HCT116 (cell line): Measurements from ENCODE around the gene GRB7. TPM values are rescaled to one million over a fixed set of nuclear protein-coding genes. Genes with fewer than 3 reads are reported as not detected.

Experiments used
- ATAC-seq: fragments of 200-7000 bp; cut with Tn5 transposase; 2 replicates; pipeline ENCODE4 v1.9.1; 2020; ENCODE audit warnings: mild to moderate bottlenecking, moderate library complexity
- BruUV-seq: library from RNA; stranded (reverse); fragments of 400-500 nt; replicated peaks from 2 replicates; lab custom pipeline; 2021; lab: Mats Ljungman, UMichigan
- CTCF ChIA-PET: fragments of 300-600 bp; sonication (Branson Sonifier 250); formaldehyde crosslinking; loops from one replicate; lab custom pipeline; 2021; ENCODE audit warnings: antibody characterized with exemption; lab: Charles Lee
- POLR2A ChIA-PET: fragments of 300-600, 350-600 bp; sonication (Branson Sonifier 250); formaldehyde crosslinking; loops from one replicate; lab custom pipeline; 2021; ENCODE audit warnings: antibody characterized with exemption; lab: Charles Lee
- RAD21 ChIA-PET, 2 experiments: fragments of 300-600 bp; sonication (Branson Sonifier 250); formaldehyde crosslinking; loops; one replicate each; lab custom pipeline; 2023; ENCODE audit warnings: low total read pairs in 2 of 2; ENCODE audit not compliant: uncharacterized antibody in 2 of 2, unreplicated experiment in 2 of 2, low non-redundant PET in 1 of 2; lab: Charles Lee
- DNase-seq: peaks from one replicate; pipeline ENCODE4 v3.0.0-alpha.2; 2010; ENCODE audit warnings: low read depth, low spot score
- H2AFZ ChIP-seq: fragments of 200-600 bp; shearing (Covaris generic), sonication (generic); 2 replicates; pipeline ENCODE4 v1.6.1; 2017; ENCODE audit warnings: low read depth, mixed run types, mixed read lengths, antibody characterized with exemption, low read length; ENCODE audit not compliant: poor library complexity, severe bottlenecking
- H3K27ac ChIP-seq: 2 replicates; pipeline ENCODE4 v1.5.1; 2012; ENCODE audit warnings: low read depth, low read length
- H3K27me3 ChIP-seq: fragments of 200-600 bp; sonication (generic); 2 replicates; pipeline ENCODE4 v1.6.1; 2016; ENCODE audit warnings: mixed run types, low read length, mixed read lengths; ENCODE audit not compliant: insufficient read depth
- H3K36me3 ChIP-seq, 2 experiments: fragments of 200-500 bp in 1 of 2; fragments of 200-600 bp in 1 of 2; sonication (Bioruptor generic) in 1 of 2; sonication (generic) in 1 of 2; 2 replicates each; pipeline versions ENCODE4 v1.5.1 to v1.6.1; 2014 to 2016; ENCODE audit warnings: low read length in 2 of 2, inconsistent platforms in 1 of 2, mixed read lengths in 1 of 2, mixed run types in 1 of 2; ENCODE audit not compliant: insufficient read depth in 2 of 2, control insufficient read depth in 1 of 2
- H3K4me1 ChIP-seq, 2 experiments: fragments of 200-600 bp in 1 of 2; sonication (generic) in 1 of 2; 2 replicates each; pipeline versions ENCODE4 v1.5.1 to v1.6.1; 2012 to 2017; ENCODE audit warnings: low read length in 2 of 2, inconsistent platforms in 1 of 2, mild to moderate bottlenecking in 1 of 2, mixed read lengths in 1 of 2, mixed run types in 1 of 2, moderate library complexity in 1 of 2; ENCODE audit not compliant: insufficient read depth in 2 of 2, control insufficient read depth in 1 of 2
- H3K4me2 ChIP-seq: fragments of 200-600 bp; sonication (generic); 2 replicates; pipeline ENCODE4 v1.6.1; 2017; ENCODE audit warnings: mixed run types, low read length, mixed read lengths
- H3K4me3 ChIP-seq, 2 experiments: fragments of 200-600 bp in 1 of 2; sonication (generic) in 1 of 2; replicated peaks in 1 of 2; 2 replicates each; pipeline ENCODE4 v1.5.1; 2011 to 2016; ENCODE audit warnings: low read length in 2 of 2, control low read depth in 1 of 2, low read depth in 1 of 2, mild to moderate bottlenecking in 1 of 2, mixed read lengths in 1 of 2, mixed run types in 1 of 2
- H3K79me2 ChIP-seq: fragments of 200-600 bp; sonication (generic); 2 replicates; pipeline ENCODE4 v1.6.1; 2017; ENCODE audit warnings: mild to moderate bottlenecking, mixed run types, low read length, moderate library complexity, mixed read lengths; ENCODE audit not compliant: insufficient read depth
- H3K9ac ChIP-seq: fragments of 200-600 bp; sonication (generic); 2 replicates; pipeline ENCODE4 v1.6.1; 2016; ENCODE audit warnings: low read length, mixed read lengths
- H3K9me2 ChIP-seq: fragments of 200-600 bp; sonication (generic), shearing (Covaris generic); 2 replicates; pipeline ENCODE4 v1.6.1; 2017; ENCODE audit warnings: mixed run types, mild to moderate bottlenecking, moderate library complexity; ENCODE audit not compliant: insufficient read depth
- H3K9me3 ChIP-seq, 2 experiments: fragments of 200-500 bp in 1 of 2; fragments of 200-600 bp in 1 of 2; sonication (Bioruptor generic) in 1 of 2; sonication (generic) in 1 of 2; 2 replicates each; pipeline ENCODE4 v1.6.1; 2014 to 2017; ENCODE audit warnings: low read length in 2 of 2, mixed read lengths in 2 of 2, inconsistent platforms in 1 of 2, low read depth in 1 of 2, mild to moderate bottlenecking in 1 of 2, mixed run types in 1 of 2, moderate library complexity in 1 of 2; ENCODE audit not compliant: control insufficient read depth in 1 of 2, insufficient read depth in 1 of 2
- H4K20me1 ChIP-seq: fragments of 200-600 bp; sonication (generic), shearing (Covaris generic); 2 replicates; pipeline ENCODE4 v1.6.1; 2017; ENCODE audit warnings: mixed run types, mild to moderate bottlenecking, moderate library complexity; ENCODE audit not compliant: insufficient read depth
- ATF3 ChIP-seq: IDR thresholded peaks from 2 replicates; pipeline ENCODE4 v1.6.1; 2012
- CBX3 ChIP-seq: IDR thresholded peaks from 2 replicates; pipeline ENCODE4 v1.6.1; 2012; ENCODE audit warnings: low read depth
- CEBPB ChIP-seq: IDR thresholded peaks from 2 replicates; pipeline ENCODE4 v1.6.1; 2012; ENCODE audit warnings: low read depth
- EZH2 ChIP-seq: fragments of 200-600 bp; sonication (generic); IDR thresholded peaks from 2 replicates; pipeline ENCODE4 v1.6.1; 2017; ENCODE audit warnings: antibody characterized with exemption, mixed run types
- EZH2phosphoT487 ChIP-seq: fragments of 200-600 bp; IDR thresholded peaks from 2 replicates; pipeline ENCODE4 v1.6.1; 2018; ENCODE audit warnings: antibody characterized with exemption, borderline replicate concordance
- RAD21 ChIP-seq: IDR thresholded peaks from 2 replicates; pipeline ENCODE4 v1.6.1; 2012; ENCODE audit warnings: low read depth, mild to moderate bottlenecking
- SIN3A ChIP-seq: IDR thresholded peaks from 2 replicates; pipeline ENCODE4 v1.6.1; 2012; ENCODE audit warnings: low read depth
- SRF ChIP-seq: IDR thresholded peaks from 2 replicates; pipeline ENCODE4 v1.6.1; 2012; ENCODE audit warnings: low read depth
- TCF7L2 ChIP-seq: IDR thresholded peaks from 2 replicates; pipeline ENCODE4 v1.7.0; 2011; ENCODE audit warnings: borderline replicate concordance, inconsistent platforms; ENCODE audit not compliant: insufficient read depth, insufficient read length; ENCODE audit errors: extremely low read depth
- intact Hi-C: fragments of 100-400 bp; cut with micrococcal nuclease; formaldehyde crosslinking; loops from 2 replicates; pipeline ENCODE4 v1.10.0; 2022
- total RNA-seq: library from RNA; stranded (reverse); gene quantifications from one replicate; pipeline ENCODE4 v1.2.1, GENCODE V29; 2021; ENCODE audit not compliant: unreplicated experiment
- TF ChIP-seq, protein P1 (sequence below): IDR thresholded peaks from 2 replicates; pipeline ENCODE4 v1.6.1; 2012; ENCODE audit warnings: low read depth
- TF ChIP-seq, protein P2 (sequence below): IDR thresholded peaks from 2 replicates; pipeline ENCODE4 v1.6.1; 2012
- TF ChIP-seq, protein P3 (sequence below), 3 experiments: fragments of 200-600 bp in 1 of 3; sonication (generic) in 1 of 3; IDR thresholded peaks in 2 of 3; conservative IDR thresholded peaks in 1 of 3; 2 replicates each; pipeline ENCODE4 v1.5.1; 2012 to 2017; ENCODE audit warnings: low read depth in 2 of 3, low read length in 2 of 3, antibody characterized with exemption in 1 of 3, borderline replicate concordance in 1 of 3, control low read depth in 1 of 3, mild to moderate bottlenecking in 1 of 3, mixed read lengths in 1 of 3, mixed run types in 1 of 3, moderate library complexity in 1 of 3; ENCODE audit not compliant: insufficient read depth in 1 of 3

GRB7 gene
- total RNA-seq, 1 experiment from 2014 or later, result 51.9 TPM

DNA sequence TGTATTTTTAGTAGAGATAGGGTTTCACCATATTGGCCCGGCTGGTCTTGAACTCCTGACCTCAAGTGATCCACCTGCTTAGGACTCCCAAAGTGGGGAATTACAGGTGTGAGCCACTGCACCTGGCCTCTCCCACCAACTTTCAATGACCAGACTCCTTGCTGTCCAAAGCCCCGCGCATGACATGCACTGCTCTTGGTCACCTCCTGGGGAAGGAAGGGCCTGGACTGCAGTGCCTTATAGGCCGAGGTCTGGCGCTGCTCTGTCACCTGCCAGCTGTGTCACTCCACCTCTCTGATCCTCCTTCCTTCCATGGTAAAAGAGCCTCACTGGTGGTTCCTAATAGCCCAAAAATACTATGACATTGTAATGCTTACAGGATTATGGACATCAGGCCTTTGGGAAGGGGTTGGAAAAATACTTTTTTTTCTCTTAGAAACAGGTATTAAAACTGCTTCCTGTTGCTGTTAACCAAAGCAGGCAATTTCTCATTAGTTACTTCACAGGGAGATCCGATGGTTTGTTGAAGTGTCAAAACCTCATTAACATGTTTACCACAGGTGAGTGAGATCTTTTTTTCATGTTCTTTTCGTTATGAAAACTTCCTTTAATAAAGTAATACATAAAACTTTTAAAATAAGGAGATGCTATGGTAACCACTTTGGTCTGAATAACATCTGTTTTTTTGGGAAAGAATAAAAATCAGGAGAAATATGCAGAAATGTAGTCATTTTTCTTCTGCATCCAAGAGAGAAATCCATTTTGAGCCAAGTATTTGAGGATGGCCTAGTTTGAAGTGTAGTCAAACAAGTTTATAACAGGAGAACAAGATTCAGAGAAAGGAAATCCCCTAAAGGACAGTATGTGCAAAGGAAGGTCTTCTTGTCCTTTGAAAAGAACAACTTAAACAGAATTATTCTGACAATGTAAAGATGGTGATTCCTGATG, 35.5 kb downstream of the GRB7 start:
- Histone ChIP-seq H3K27me3 (peaks cover 11% of the 10 kb centered on the region; the same call in 1 of the 2 replicates), H3K4me1 (peaks cover 12 to 28% of the 10 kb centered on the region in 2 experiments), H3K9ac (no peak overlapping the region), H3K9me3 (no peaks in the 10 kb centered on the region), H2AFZ (no peak overlapping the region), H3K4me3 (no peak overlapping the region), H3K36me3 (no peaks in the 10 kb centered on the region), H3K27ac (no peak overlapping the region), H3K9me2 (no peaks in the 10 kb centered on the region), H3K79me2 (no peaks in the 10 kb centered on the region), H3K4me2 (no peak overlapping the region), H4K20me1 (no peaks in the 10 kb centered on the region)
- DNase-seq, result no peak
- no TSS peak for BruUV-seq
- RAD21 ChIA-PET, result no interaction called here
- CTCF ChIA-PET, result no interaction called here
- ATAC-seq, result no peak
- intact Hi-C loops, result no loop called here
- POLR2A ChIA-PET, result no interaction called here
- TF ChIP-seq SIN3A (no peak), RAD21 (no peak), EZH2 (no peak), SRF (no peak), CEBPB (no peak), ATF3 (no peak), TCF7L2 (no peak), EZH2phosphoT487 (no peak), CBX3 (no peak)
- TF ChIP-seq, protein P1, sequence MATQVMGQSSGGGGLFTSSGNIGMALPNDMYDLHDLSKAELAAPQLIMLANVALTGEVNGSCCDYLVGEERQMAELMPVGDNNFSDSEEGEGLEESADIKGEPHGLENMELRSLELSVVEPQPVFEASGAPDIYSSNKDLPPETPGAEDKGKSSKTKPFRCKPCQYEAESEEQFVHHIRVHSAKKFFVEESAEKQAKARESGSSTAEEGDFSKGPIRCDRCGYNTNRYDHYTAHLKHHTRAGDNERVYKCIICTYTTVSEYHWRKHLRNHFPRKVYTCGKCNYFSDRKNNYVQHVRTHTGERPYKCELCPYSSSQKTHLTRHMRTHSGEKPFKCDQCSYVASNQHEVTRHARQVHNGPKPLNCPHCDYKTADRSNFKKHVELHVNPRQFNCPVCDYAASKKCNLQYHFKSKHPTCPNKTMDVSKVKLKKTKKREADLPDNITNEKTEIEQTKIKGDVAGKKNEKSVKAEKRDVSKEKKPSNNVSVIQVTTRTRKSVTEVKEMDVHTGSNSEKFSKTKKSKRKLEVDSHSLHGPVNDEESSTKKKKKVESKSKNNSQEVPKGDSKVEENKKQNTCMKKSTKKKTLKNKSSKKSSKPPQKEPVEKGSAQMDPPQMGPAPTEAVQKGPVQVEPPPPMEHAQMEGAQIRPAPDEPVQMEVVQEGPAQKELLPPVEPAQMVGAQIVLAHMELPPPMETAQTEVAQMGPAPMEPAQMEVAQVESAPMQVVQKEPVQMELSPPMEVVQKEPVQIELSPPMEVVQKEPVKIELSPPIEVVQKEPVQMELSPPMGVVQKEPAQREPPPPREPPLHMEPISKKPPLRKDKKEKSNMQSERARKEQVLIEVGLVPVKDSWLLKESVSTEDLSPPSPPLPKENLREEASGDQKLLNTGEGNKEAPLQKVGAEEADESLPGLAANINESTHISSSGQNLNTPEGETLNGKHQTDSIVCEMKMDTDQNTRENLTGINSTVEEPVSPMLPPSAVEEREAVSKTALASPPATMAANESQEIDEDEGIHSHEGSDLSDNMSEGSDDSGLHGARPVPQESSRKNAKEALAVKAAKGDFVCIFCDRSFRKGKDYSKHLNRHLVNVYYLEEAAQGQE, result no peak
- TF ChIP-seq, protein P2, sequence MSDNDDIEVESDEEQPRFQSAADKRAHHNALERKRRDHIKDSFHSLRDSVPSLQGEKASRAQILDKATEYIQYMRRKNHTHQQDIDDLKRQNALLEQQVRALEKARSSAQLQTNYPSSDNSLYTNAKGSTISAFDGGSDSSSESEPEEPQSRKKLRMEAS, result no peak
- TF ChIP-seq, protein P3, sequence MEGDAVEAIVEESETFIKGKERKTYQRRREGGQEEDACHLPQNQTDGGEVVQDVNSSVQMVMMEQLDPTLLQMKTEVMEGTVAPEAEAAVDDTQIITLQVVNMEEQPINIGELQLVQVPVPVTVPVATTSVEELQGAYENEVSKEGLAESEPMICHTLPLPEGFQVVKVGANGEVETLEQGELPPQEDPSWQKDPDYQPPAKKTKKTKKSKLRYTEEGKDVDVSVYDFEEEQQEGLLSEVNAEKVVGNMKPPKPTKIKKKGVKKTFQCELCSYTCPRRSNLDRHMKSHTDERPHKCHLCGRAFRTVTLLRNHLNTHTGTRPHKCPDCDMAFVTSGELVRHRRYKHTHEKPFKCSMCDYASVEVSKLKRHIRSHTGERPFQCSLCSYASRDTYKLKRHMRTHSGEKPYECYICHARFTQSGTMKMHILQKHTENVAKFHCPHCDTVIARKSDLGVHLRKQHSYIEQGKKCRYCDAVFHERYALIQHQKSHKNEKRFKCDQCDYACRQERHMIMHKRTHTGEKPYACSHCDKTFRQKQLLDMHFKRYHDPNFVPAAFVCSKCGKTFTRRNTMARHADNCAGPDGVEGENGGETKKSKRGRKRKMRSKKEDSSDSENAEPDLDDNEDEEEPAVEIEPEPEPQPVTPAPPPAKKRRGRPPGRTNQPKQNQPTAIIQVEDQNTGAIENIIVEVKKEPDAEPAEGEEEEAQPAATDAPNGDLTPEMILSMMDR (IDR thresholded peaks at IDR 0.05 in 2 of 3, conservative IDR thresholded peaks at IDR 0.05 in 1 of 3; ENCODE audit: borderline replicate concordance in 1 of 3, insufficient read depth in 1 of 3, low read depth in 2 of 3, low read length in 2 of 3), result no peak
